Effector memory CD4-positive, alpha-beta T cell (primary cell): ENCODE measurements around the gene PINK1.

ENCODE experiments used
- DNase-seq, 3 donors: peaks; one replicate each; pipeline ENCODE4 v3.0.0-alpha.2; 2020
- H3K27ac ChIP-seq: 2 replicates; pipeline ENCODE4 v1.7.0; 2013; ENCODE audit warnings: mild to moderate bottlenecking, low read length, moderate library complexity; ENCODE audit not compliant: insufficient read depth, poor library complexity, severe bottlenecking
- H3K27me3 ChIP-seq: replicated peaks from 2 replicates; pipeline ENCODE4 v1.7.0; 2013; ENCODE audit warnings: mild to moderate bottlenecking, low read length; ENCODE audit not compliant: insufficient read depth, control insufficient read depth, poor library complexity, severe bottlenecking
- H3K36me3 ChIP-seq: 2 replicates; pipeline ENCODE4 v1.7.0; 2013; ENCODE audit warnings: mild to moderate bottlenecking, low read length, moderate library complexity; ENCODE audit not compliant: control insufficient read depth, insufficient read depth
- H3K4me1 ChIP-seq: 2 replicates; pipeline ENCODE4 v1.7.0; 2013; ENCODE audit warnings: low read length, mild to moderate bottlenecking; ENCODE audit not compliant: control insufficient read depth, insufficient read depth, poor library complexity, severe bottlenecking
- H3K4me3 ChIP-seq: 2 replicates; pipeline ENCODE4 v1.7.0; 2013; ENCODE audit warnings: low read length, low read depth, mild to moderate bottlenecking; ENCODE audit not compliant: insufficient read depth, poor library complexity, severe bottlenecking
- H3K9me3 ChIP-seq: 2 replicates; pipeline ENCODE4 v1.7.0; 2013; ENCODE audit warnings: mild to moderate bottlenecking, low read length, moderate library complexity; ENCODE audit not compliant: control insufficient read depth

The PINK1 gene

GRCh38 chr1:20610970-20611369, 22.3 kb upstream of the PINK1 start:
- DNase-seq: no peak
- no peaks in the 10 kb centered on the region for H3K36me3 ChIP-seq
- H3K4me3 ChIP-seq: no peak overlapping the region
- no peak overlapping the region for H3K27ac ChIP-seq
- no peaks in the 10 kb centered on the region for H3K4me1 ChIP-seq
- H3K9me3 ChIP-seq: no peaks in the 10 kb centered on the region
- no peaks in the 10 kb centered on the region for H3K27me3 ChIP-seq

- H3K27ac ChIP-seq: no peak overlapping the region
- DNase-seq: no peak
- no peaks in the 10 kb centered on the region for H3K36me3 ChIP-seq
- no peak overlapping the region for H3K4me3 ChIP-seq
- no peaks in the 10 kb centered on the region for H3K27me3 ChIP-seq
- H3K9me3 ChIP-seq: no peaks in the 10 kb centered on the region
- H3K4me1 ChIP-seq: no peaks in the 10 kb centered on the region
These were observed 21.6 kb upstream of the PINK1 start for GRCh38 chr1:20611652-20612051.

GRCh38 chr1:20612221-20612746, 21.0 kb upstream of the PINK1 start:
- Histone ChIP-seq H3K4me1 (no peaks in the 10 kb centered on the region), H3K4me3 (no peak overlapping the region), H3K36me3 (no peaks in the 10 kb centered on the region), H3K9me3 (no peaks in the 10 kb centered on the region), H3K27ac (no peak overlapping the region), H3K27me3 (no peaks in the 10 kb centered on the region)
- no peak for DNase-seq

- no peaks in the 10 kb centered on the region for H3K36me3 ChIP-seq
- no peak overlapping the region for H3K27ac ChIP-seq
- H3K4me1 ChIP-seq: no peaks in the 10 kb centered on the region
These were observed 19.1 kb upstream of the PINK1 start for GRCh38 chr1:20614131-20614579.

GRCh38 chr1:20615946-20616846, 17.1 kb upstream of the PINK1 start:
- no peak overlapping the region for H3K4me3 ChIP-seq
- H3K9me3 ChIP-seq: no peaks in the 10 kb centered on the region
- no peak overlapping the region for H3K27ac ChIP-seq
- H3K27me3 ChIP-seq: no peaks in the 10 kb centered on the region
- no peak for DNase-seq
- H3K4me1 ChIP-seq: no peaks in the 10 kb centered on the region
- H3K36me3 ChIP-seq: no peaks in the 10 kb centered on the region

More at GRCh38 chr1:20614131-20614579, 19.1 kb upstream of the PINK1 start:
- Histone ChIP-seq H3K27me3 (no peaks in the 10 kb centered on the region), H3K9me3 (no peaks in the 10 kb centered on the region), H3K4me3 (no peak overlapping the region)
- no peak for DNase-seq

- H3K36me3 ChIP-seq: no peaks in the 10 kb centered on the region
- no peak overlapping the region for H3K4me3 ChIP-seq
- no peaks in the 10 kb centered on the region for H3K9me3 ChIP-seq
- no peaks in the 10 kb centered on the region for H3K27me3 ChIP-seq
- no peak for DNase-seq
- no peak overlapping the region for H3K27ac ChIP-seq
- H3K4me1 ChIP-seq: no peaks in the 10 kb centered on the region
These were observed 16.3 kb upstream of the PINK1 start for GRCh38 chr1:20616847-20617487.

- H3K27ac ChIP-seq: no peak overlapping the region
- H3K4me3 ChIP-seq: no peak overlapping the region
- DNase-seq: no peak
- no peaks in the 10 kb centered on the region for H3K4me1 ChIP-seq
- H3K27me3 ChIP-seq: no peaks in the 10 kb centered on the region
- no peaks in the 10 kb centered on the region for H3K9me3 ChIP-seq
- H3K36me3 ChIP-seq: no peaks in the 10 kb centered on the region
These were observed 14.7 kb upstream of the PINK1 start for GRCh38 chr1:20618550-20618949.

- DNase-seq: no peak
- Histone ChIP-seq H3K27me3 (no peaks in the 10 kb centered on the region), H3K4me1 (no peaks in the 10 kb centered on the region), H3K4me3 (no peak overlapping the region), H3K27ac (no peak overlapping the region), H3K36me3 (no peaks in the 10 kb centered on the region), H3K9me3 (no peaks in the 10 kb centered on the region)
These were observed 13.3 kb upstream of the PINK1 start for GRCh38 chr1:20619999-20620398.

- no peaks in the 10 kb centered on the region for H3K36me3 ChIP-seq
- no peaks in the 10 kb centered on the region for H3K27me3 ChIP-seq
- H3K9me3 ChIP-seq: no peaks in the 10 kb centered on the region
- no peak overlapping the region for H3K4me3 ChIP-seq
- DNase-seq: no peak
- no peaks in the 10 kb centered on the region for H3K4me1 ChIP-seq
- H3K27ac ChIP-seq: no peak overlapping the region
These were observed 12.2 kb upstream of the PINK1 start for GRCh38 chr1:20621012-20621411.

- no peaks in the 10 kb centered on the region for H3K9me3 ChIP-seq
- no peaks in the 10 kb centered on the region for H3K4me1 ChIP-seq
- no peak overlapping the region for H3K4me3 ChIP-seq
- H3K27me3 ChIP-seq: no peaks in the 10 kb centered on the region
- no peak for DNase-seq
- no peaks in the 10 kb centered on the region for H3K36me3 ChIP-seq
- H3K27ac ChIP-seq: no peak overlapping the region
These were observed 8.5 kb upstream of the PINK1 start for GRCh38 chr1:20624709-20625108.
